HepG2 (cell line): ENCODE results near the gene ZFPM1. TPM values are rescaled to one million over a fixed set of nuclear protein-coding genes. Genes with fewer than 3 reads are reported as not detected.

Experiments
- ASH2L ChIP-seq: fragments of 300-600, 200-600 bp; sonication (generic); IDR thresholded peaks from 2 replicates; pipeline ENCODE4 v1.7.0; 2017; ENCODE audit warnings: low read depth, mild to moderate bottlenecking, moderate library complexity, mixed read lengths, low read length; ENCODE audit not compliant: insufficient read length
- BCL6 ChIP-seq: IDR thresholded peaks from 2 replicates; pipeline ENCODE4 v1.6.1; 2016; ENCODE audit warnings: missing genetic modification reagents, missing compliant biosample characterization
- CBFB ChIP-seq: sonication (generic); formaldehyde crosslinking; IDR thresholded peaks from 2 replicates; pipeline ENCODE4 v1.4.0; 2020; ENCODE audit warnings: missing genetic modification reagents
- CREB1 ChIP-seq, 2 experiments: fragments of 450-650 bp in 1 of 2; IDR thresholded peaks; 2 replicates each; pipeline ENCODE4 v1.6.1; 2016 to 2017; ENCODE audit warnings: control low read depth in 1 of 2, mild to moderate bottlenecking in 1 of 2, missing compliant biosample characterization in 1 of 2, missing genetic modification characterization in 1 of 2
- GABPB1 ChIP-seq: IDR thresholded peaks from 2 replicates; pipeline ENCODE4 v1.6.1; 2016; ENCODE audit warnings: mild to moderate bottlenecking, missing genetic modification reagents, moderate library complexity, missing compliant biosample characterization
- HMGA1 ChIP-seq: sonication (generic); formaldehyde crosslinking; conservative IDR thresholded peaks from 2 replicates; pipeline ENCODE4 v1.4.0; 2020; ENCODE audit warnings: missing genetic modification reagents
- HOXA5 ChIP-seq: sonication (generic); formaldehyde crosslinking; IDR thresholded peaks from 2 replicates; pipeline ENCODE4 v1.4.0; 2020; ENCODE audit warnings: missing genetic modification reagents
- ISX ChIP-seq: sonication (generic); formaldehyde crosslinking; conservative IDR thresholded peaks from 2 replicates; pipeline ENCODE4 v1.5.0; 2020; ENCODE audit warnings: missing genetic modification reagents
- JARID2 ChIP-seq: sonication (generic); formaldehyde crosslinking; IDR thresholded peaks from 2 replicates; pipeline ENCODE4 v1.8.1; 2023; ENCODE audit warnings: missing genetic modification reagents, inconsistent platforms; ENCODE audit not compliant: insufficient replicate concordance
- KMT2B ChIP-seq: IDR thresholded peaks from 2 replicates; pipeline ENCODE4 v1.6.1; 2016; ENCODE audit warnings: missing genetic modification reagents, missing compliant biosample characterization
- LCORL ChIP-seq, 2 experiments: fragments of 450-650 bp in 1 of 2; sonication (generic) in 1 of 2; formaldehyde crosslinking in 1 of 2; IDR thresholded peaks; 2 replicates each; pipeline versions ENCODE4 v1.5.0 to v1.6.1; 2017 to 2020; ENCODE audit warnings: antibody characterized with exemption in 1 of 2, missing genetic modification reagents in 1 of 2
- MAF1 ChIP-seq: sonication (generic); formaldehyde crosslinking; IDR thresholded peaks from 2 replicates; pipeline ENCODE4 v1.5.0; 2020; ENCODE audit warnings: missing genetic modification reagents, borderline replicate concordance
- NR2F6 ChIP-seq, 2 experiments: IDR thresholded peaks; 2 replicates each; pipeline ENCODE4 v1.6.1; 2016; ENCODE audit warnings: antibody characterized with exemption in 1 of 2, mild to moderate bottlenecking in 1 of 2
- RFXAP ChIP-seq: sonication (generic); formaldehyde crosslinking; IDR thresholded peaks from 2 replicates; pipeline ENCODE4 v1.4.0; 2020; ENCODE audit warnings: missing genetic modification reagents, borderline replicate concordance
- SIX1 ChIP-seq: sonication (generic); formaldehyde crosslinking; IDR thresholded peaks from 2 replicates; pipeline ENCODE4 v1.4.0; 2020; ENCODE audit warnings: missing genetic modification reagents, borderline replicate concordance
- SRSF4 ChIP-seq: fragments of 200-400 bp; formaldehyde crosslinking; IDR thresholded peaks from one replicate; pipeline ENCODE4 v1.6.1; 2018; ENCODE audit warnings: mild to moderate bottlenecking, low read depth, low read length, moderate library complexity; ENCODE audit not compliant: poor library complexity, severe bottlenecking
- TEAD3 ChIP-seq: optimal IDR thresholded peaks from 2 replicates; pipeline ENCODE3; 2016; ENCODE audit warnings: borderline replicate concordance
- ZBTB7A ChIP-seq: sonication (generic); formaldehyde crosslinking; IDR thresholded peaks from 2 replicates; pipeline ENCODE4 v1.8.0; 2022; ENCODE audit warnings: mild to moderate bottlenecking, missing genetic modification reagents
- ZKSCAN5 ChIP-seq: sonication (generic); formaldehyde crosslinking; IDR thresholded peaks from 2 replicates; pipeline ENCODE4 v1.5.1; 2020; ENCODE audit warnings: mild to moderate bottlenecking, missing genetic modification reagents
- ZNF124 ChIP-seq: sonication (generic); formaldehyde crosslinking; IDR thresholded peaks from 2 replicates; pipeline ENCODE4 v1.4.0; 2020; ENCODE audit warnings: missing genetic modification reagents
- ZNF230 ChIP-seq: sonication (generic); formaldehyde crosslinking; IDR thresholded peaks from 2 replicates; pipeline ENCODE4 v1.4.0; 2020; ENCODE audit warnings: mild to moderate bottlenecking, missing genetic modification reagents
- ZNF30 ChIP-seq: sonication (generic); formaldehyde crosslinking; IDR thresholded peaks from 2 replicates; pipeline ENCODE4 v1.5.0; 2020; ENCODE audit warnings: mild to moderate bottlenecking, missing genetic modification reagents
- ZNF432 ChIP-seq: sonication (generic); formaldehyde crosslinking; IDR thresholded peaks from 2 replicates; pipeline ENCODE4 v1.5.0; 2020; ENCODE audit warnings: missing genetic modification reagents, mild to moderate bottlenecking, borderline replicate concordance
- ZNF7 ChIP-seq: IDR thresholded peaks from 2 replicates; pipeline ENCODE4 v1.6.1; 2016; ENCODE audit warnings: missing biosample characterization, missing genetic modification reagents
- ZNF737 ChIP-seq: sonication (generic); formaldehyde crosslinking; IDR thresholded peaks from 2 replicates; pipeline ENCODE4 v1.5.0; 2020; ENCODE audit warnings: missing genetic modification reagents, mild to moderate bottlenecking, borderline replicate concordance
- polyA plus RNA-seq, 8 experiments: library from polyadenylated mRNA; depleted of rRNA in 3 of 8; stranded (reverse) in 7 of 8; unstranded in 1 of 8; fragments of >200 nt; fragmentation: Illumina TruSeq in 4 of 8; extraction: Trizol in 4 of 8; gene quantifications; 2 replicates each; pipeline versions ENCODE4 v1.2.1 to v1.2.3, GENCODE V29; 2011 to 2016; ENCODE audit warnings: low read depth in 4 of 8, missing spikeins in 1 of 8, mixed read lengths in 1 of 8; ENCODE audit not compliant: insufficient read depth in 1 of 8
- total RNA-seq, 5 experiments: library from RNA; depleted of rRNA; stranded (reverse); fragments of >200 nt; fragmentation: Illumina TruSeq; extraction: Trizol; gene quantifications; 2 replicates each; pipeline ENCODE4 v1.2.3, GENCODE V29; 2016; ENCODE audit warnings: low read depth in 1 of 5
- TF ChIP-seq, protein P1 (sequence below): sonication (generic); formaldehyde crosslinking; IDR thresholded peaks from 2 replicates; pipeline ENCODE4 v1.5.0; 2020; ENCODE audit warnings: missing genetic modification reagents, mild to moderate bottlenecking, borderline replicate concordance
- TF ChIP-seq, protein P2 (sequence below): sonication (generic); formaldehyde crosslinking; IDR thresholded peaks from 2 replicates; pipeline ENCODE4 v1.8.0; 2022; ENCODE audit warnings: low read depth, missing genetic modification reagents
- TF ChIP-seq, protein P3 (sequence below): sonication (generic); formaldehyde crosslinking; IDR thresholded peaks from 2 replicates; pipeline ENCODE4 v1.4.0; 2020; ENCODE audit warnings: missing genetic modification reagents

ZFPM1 gene
- total and polyA plus RNA-seq, 2 of the 13 experiments (the other 11 are each of a cell fraction or from before 2014, with no cell fraction given) = 1.3 to 3.8 TPM

DNA sequence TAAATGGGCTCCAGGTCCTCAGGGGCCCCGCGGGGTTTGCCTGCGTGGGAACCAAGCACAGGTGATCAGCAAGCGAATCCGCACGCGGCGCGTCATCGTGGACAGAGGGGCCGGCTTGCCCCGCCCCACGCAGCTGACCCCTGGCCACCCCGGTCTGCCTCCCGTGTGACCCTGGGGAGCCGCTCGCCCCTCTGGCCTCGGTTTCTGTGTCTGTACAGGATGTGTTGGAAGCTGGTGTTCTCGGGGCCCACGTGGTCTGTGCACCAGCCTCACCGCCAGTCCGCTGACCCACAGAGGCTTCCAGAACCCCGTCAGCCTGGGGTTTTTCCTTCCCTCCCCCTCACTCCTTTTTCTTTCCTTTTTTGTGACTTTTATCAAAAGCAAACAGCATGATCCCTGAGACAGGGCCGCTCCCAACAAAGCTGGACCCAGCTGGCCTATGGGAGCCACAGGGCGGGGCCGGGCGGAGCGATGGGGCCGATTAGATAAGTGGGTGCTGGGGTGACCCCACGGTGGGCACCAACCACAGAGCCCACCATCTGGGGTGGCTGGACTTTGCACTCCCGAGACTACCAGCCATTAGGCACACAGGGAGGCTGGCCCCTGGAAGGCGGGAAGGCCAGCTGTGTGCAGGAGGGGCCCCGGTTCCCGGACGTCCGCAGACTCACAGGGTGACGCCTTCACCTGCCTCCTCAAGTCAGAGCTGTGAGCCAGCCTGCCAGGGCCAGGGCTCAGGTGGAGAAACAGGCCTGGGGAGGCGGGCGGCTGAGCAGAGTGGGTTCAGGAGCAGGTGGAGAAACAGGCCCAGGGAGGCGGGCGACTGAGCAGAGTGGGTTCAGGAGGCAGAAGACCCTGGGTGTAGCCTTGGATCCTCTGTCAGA is 56.0 kb downstream of the ZFPM1 start (continued):
- TF ChIP-seq ZNF30 (CRISPR knock-in tag) (no peak), NR2F6 (IDR thresholded peaks at IDR 0.05) (peak; percentile 70; the same call in 1 of the 2 replicates), NR2F6 (CRISPR knock-in tag; IDR thresholded peaks at IDR 0.05) (peak; percentile 78), HOXA5 (CRISPR knock-in tag) (no peak), ASH2L (peak; percentile 61), ZNF432 (CRISPR knock-in tag) (no peak), JARID2 (no peak), RFXAP (peak; percentile 84), CBFB (CRISPR knock-in tag) (peak; percentile 61; the same call in 1 of the 2 replicates), ISX (CRISPR knock-in tag) (no peak), ZNF737 (CRISPR knock-in tag) (peak; percentile 90; the same call in 1 of the 2 replicates), MAF1 (CRISPR knock-in tag) (peak; percentile 23; the same call in 1 of the 2 replicates), SIX1 (CRISPR knock-in tag) (no peak), ZNF124 (CRISPR knock-in tag) (no peak), ZKSCAN5 (CRISPR knock-in tag) (0 out of 2 replicates have a peak, but pooled peaks have one; percentile 13), BCL6 (CRISPR knock-in tag) (peak; percentile 32; the same call in 1 of the 2 replicates), CREB1 (IDR thresholded peaks at IDR 0.05) (no peak), CREB1 (CRISPR knock-in tag; IDR thresholded peaks at IDR 0.05) (no peak; the same call in 1 of the 2 replicates), ZBTB7A (CRISPR knock-in tag) (peak; percentile 99), GABPB1 (peak; percentile 67), ZNF230 (CRISPR knock-in tag) (peak; percentile 73; the same call in 1 of the 2 replicates), ZNF7 (CRISPR knock-in tag) (no peak), TEAD3 (peak; percentile 12), HMGA1 (CRISPR knock-in tag) (no peak), KMT2B (CRISPR knock-in tag) (peak; percentile 65), LCORL (IDR thresholded peaks at IDR 0.05) (no peak), LCORL (CRISPR knock-in tag; IDR thresholded peaks at IDR 0.05) (peak; percentile 89), SRSF4 (no peak)
- TF ChIP-seq, protein P1, sequence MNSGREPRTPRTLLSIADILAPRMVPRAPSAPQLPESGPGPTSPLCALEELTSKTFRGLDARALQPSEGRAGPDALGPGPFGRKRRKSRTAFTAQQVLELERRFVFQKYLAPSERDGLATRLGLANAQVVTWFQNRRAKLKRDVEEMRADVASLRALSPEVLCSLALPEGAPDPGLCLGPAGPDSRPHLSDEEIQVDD (CRISPR knock-in tag) = no peak
- TF ChIP-seq, protein P2, sequence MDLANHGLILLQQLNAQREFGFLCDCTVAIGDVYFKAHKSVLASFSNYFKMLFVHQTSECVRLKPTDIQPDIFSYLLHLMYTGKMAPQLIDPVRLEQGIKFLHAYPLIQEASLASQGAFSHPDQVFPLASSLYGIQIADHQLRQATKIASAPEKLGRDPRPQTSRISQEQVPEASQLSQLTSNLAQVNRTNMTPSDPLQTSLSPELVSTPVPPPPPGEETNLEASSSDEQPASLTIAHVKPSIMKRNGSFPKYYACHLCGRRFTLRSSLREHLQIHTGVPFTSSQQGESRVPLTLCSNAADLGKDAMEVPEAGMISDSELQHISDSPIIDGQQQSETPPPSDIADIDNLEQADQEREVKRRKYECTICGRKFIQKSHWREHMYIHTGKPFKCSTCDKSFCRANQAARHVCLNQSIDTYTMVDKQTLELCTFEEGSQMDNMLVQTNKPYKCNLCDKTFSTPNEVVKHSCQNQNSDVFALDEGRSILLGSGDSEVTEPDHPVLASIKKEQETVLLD (CRISPR knock-in tag) = no peak; the same call in 1 of the 2 replicates
- TF ChIP-seq, protein P3, sequence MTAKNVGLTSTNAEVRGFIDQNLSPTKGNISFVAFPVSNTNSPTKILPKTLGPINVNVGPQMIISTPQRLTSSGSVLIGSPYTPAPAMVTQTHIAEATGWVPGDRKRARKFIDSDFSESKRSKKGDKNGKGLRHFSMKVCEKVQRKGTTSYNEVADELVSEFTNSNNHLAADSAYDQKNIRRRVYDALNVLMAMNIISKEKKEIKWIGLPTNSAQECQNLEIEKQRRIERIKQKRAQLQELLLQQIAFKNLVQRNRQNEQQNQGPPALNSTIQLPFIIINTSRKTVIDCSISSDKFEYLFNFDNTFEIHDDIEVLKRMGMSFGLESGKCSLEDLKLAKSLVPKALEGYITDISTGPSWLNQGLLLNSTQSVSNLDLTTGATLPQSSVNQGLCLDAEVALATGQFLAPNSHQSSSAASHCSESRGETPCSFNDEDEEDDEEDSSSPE (CRISPR knock-in tag) = peak; percentile 74
